Kidney (tissue), 14 donors: Measurements from ENCODE around the gene ADAMTSL3. TPM values are rescaled to one million over a fixed set of nuclear protein-coding genes. Genes with fewer than 3 reads are reported as not detected.

ENCODE experiments used
- DNase-seq, 5 donors: peaks; one replicate each; pipeline ENCODE4 v3.0.0-alpha.2; 2013 to 2020
- FAIRE-seq: peaks from 2 replicates; lab custom pipeline; 2012; peaks lifted over from hg19 to GRCh38; lab: Jason Lieb, UNC
- H3K27ac ChIP-seq, 2 donors: one replicate each; pipeline ENCODE4 v1.7.0; 2013; ENCODE audit warnings: low read depth in 2 of 2, low read length in 2 of 2, inconsistent platforms in 1 of 2
- H3K27me3 ChIP-seq: one replicate; pipeline ENCODE4 v1.7.1; 2013; ENCODE audit warnings: low read length, inconsistent platforms; ENCODE audit not compliant: control insufficient read depth, insufficient read depth
- H3K36me3 ChIP-seq, 3 donors: one replicate each; pipeline versions ENCODE4 v1.7.0 to v1.7.1; 2013; ENCODE audit warnings: low read length in 3 of 3, control low read depth in 1 of 3, inconsistent platforms in 1 of 3; ENCODE audit not compliant: insufficient read depth in 3 of 3, control insufficient read depth in 2 of 3
- H3K4me1 ChIP-seq, 3 donors: one replicate each; pipeline versions ENCODE4 v1.7.0 to v1.7.1; 2013; ENCODE audit warnings: low read length in 3 of 3, inconsistent platforms in 1 of 3, low read depth in 1 of 3; ENCODE audit not compliant: control insufficient read depth in 2 of 3, insufficient read depth in 2 of 3
- H3K4me3 ChIP-seq, 3 donors: one replicate each; pipeline versions ENCODE4 v1.7.0 to v1.8.1; 2013; ENCODE audit warnings: low read length in 3 of 3, control low read depth in 1 of 3, inconsistent platforms in 1 of 3
- H3K9ac ChIP-seq, 3 donors: one replicate each; pipeline versions ENCODE4 v1.7.0 to v1.7.1; 2013; ENCODE audit warnings: low read length in 3 of 3, control low read depth in 1 of 3, inconsistent platforms in 1 of 3
- H3K9me3 ChIP-seq, 3 donors: one replicate each; pipeline versions ENCODE4 v1.7.0 to v1.7.1; 2013; ENCODE audit warnings: low read length in 3 of 3, control low read depth in 1 of 3, inconsistent platforms in 1 of 3; ENCODE audit not compliant: control insufficient read depth in 2 of 3, insufficient read depth in 1 of 3
- CTCF ChIP-seq: IDR thresholded peaks from 3 replicates; pipeline ENCODE4 v1.5.1; 2012; ENCODE audit warnings: mild to moderate bottlenecking, moderate library complexity, borderline replicate concordance; ENCODE audit not compliant: insufficient read depth; ENCODE audit errors: extremely low read depth
- intact Hi-C: fragments of 100-400 bp; cut with DNase I; formaldehyde crosslinking; loops from one replicate; pipeline ENCODE4 v1.11.1; 2022
- polyA plus RNA-seq: library from polyadenylated mRNA; stranded (reverse); fragments of 350-450 nt; fragmentation: Illumina TruSeq; extraction: RNeasy Lipid Tissue Mini Kit (QIAGEN cat#74804); gene quantifications from one replicate; pipeline ENCODE4 v1.2.3, GENCODE V29; 2014; ENCODE audit warnings: low read depth, low replicate concordance; ENCODE audit not compliant: insufficient read depth
- total RNA-seq: library from RNA; stranded (reverse); fragmentation: NEBNext Ultra II Directional; extraction: Animal tissue kit (Norgen Biotek cat#: 25700); gene quantifications from one replicate; pipeline ENCODE4 v1.2.1, GENCODE V29; 2021
- donor health status: control.
- donor health status: control.
- donor health status: control.
- donor health status: control.
- donor health status: control.
- donor health status: DM: yes; HTN: yes; CAD: no.
- donor health status: Normal renal cell carcinoma (clear cell type).

Gene ADAMTSL3
- total and polyA plus RNA-seq, 2 donors from 2014 or later, result 1.6 to 23.4 TPM

GRCh38 chr15:83992324-83993031 lies 338.6 kb downstream of the ADAMTSL3 start:
- FAIRE-seq (no peak), DNase-seq (no peak)
- no peaks in the 10 kb centered on the region for H3K4me1 ChIP-seq
- TF ChIP-seq CTCF, result no peak
- no peaks in the 10 kb centered on the region for H3K9me3 ChIP-seq
- H3K27ac ChIP-seq, result no peak overlapping the region
- no peaks in the 10 kb centered on the region for H3K36me3 ChIP-seq
- H3K4me3 ChIP-seq, result no peak overlapping the region
- no peaks in the 10 kb centered on the region for H3K27me3 ChIP-seq
- intact Hi-C loops, result no loop called here
- H3K9ac ChIP-seq, result no peak overlapping the region

GRCh38 chr15:83993591-83993990 lies 339.7 kb downstream of the ADAMTSL3 start:
- Histone ChIP-seq H3K4me3 (no peak overlapping the region), H3K27ac (no peak overlapping the region), H3K27me3 (no peaks in the 10 kb centered on the region), H3K9ac (no peak overlapping the region), H3K36me3 (no peaks in the 10 kb centered on the region), H3K4me1 (no peaks in the 10 kb centered on the region), H3K9me3 (no peaks in the 10 kb centered on the region)
- intact Hi-C loops, result no loop called here
- TF ChIP-seq CTCF, result no peak
- no peak for DNase-seq
- FAIRE-seq, result no peak

DNA sequence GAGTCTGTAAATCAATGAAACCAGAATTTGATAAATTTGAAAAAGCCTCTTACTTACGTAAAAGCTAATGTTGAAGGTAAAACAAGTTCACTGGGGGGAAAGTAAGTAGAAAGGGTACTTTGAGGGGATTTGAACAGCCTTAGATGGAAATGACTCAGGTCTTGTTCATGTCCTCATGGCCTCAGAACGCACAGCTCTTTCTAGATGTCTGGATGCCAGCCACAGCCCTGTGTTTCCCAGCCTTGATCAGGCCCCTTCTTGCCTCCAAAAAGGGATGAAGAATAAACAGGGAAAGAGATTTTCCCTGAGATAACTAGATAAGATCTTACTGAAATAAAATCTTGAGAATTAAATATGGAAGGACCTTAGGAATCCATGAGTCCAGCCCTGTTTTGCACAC lies 344.6 kb downstream of the ADAMTSL3 start:
- Histone ChIP-seq H3K9ac (no peak overlapping the region), H3K27me3 (no peaks in the 10 kb centered on the region), H3K27ac (no peak overlapping the region), H3K4me3 (no peak overlapping the region), H3K9me3 (no peaks in the 10 kb centered on the region), H3K36me3 (no peaks in the 10 kb centered on the region), H3K4me1 (no peaks in the 10 kb centered on the region)
- no peak for DNase-seq
- intact Hi-C loops, result no loop called here
- no peak for TF ChIP-seq CTCF
- no peak for FAIRE-seq
